HG02884 (cell line): Measurements from ENCODE around the gene CYSRT1.
A peak's percentile ranks its signal among the peaks of the same experiment; 100 is the strongest.

ENCODE experiments used
- ATAC-seq: cut with Tn5 transposase; IDR thresholded peaks from one replicate; pipeline ENCODE4 v1.9.1; 2021; ENCODE audit warnings: mild to moderate bottlenecking, moderate library complexity; ENCODE audit not compliant: unreplicated experiment

Gene CYSRT1

DNA sequence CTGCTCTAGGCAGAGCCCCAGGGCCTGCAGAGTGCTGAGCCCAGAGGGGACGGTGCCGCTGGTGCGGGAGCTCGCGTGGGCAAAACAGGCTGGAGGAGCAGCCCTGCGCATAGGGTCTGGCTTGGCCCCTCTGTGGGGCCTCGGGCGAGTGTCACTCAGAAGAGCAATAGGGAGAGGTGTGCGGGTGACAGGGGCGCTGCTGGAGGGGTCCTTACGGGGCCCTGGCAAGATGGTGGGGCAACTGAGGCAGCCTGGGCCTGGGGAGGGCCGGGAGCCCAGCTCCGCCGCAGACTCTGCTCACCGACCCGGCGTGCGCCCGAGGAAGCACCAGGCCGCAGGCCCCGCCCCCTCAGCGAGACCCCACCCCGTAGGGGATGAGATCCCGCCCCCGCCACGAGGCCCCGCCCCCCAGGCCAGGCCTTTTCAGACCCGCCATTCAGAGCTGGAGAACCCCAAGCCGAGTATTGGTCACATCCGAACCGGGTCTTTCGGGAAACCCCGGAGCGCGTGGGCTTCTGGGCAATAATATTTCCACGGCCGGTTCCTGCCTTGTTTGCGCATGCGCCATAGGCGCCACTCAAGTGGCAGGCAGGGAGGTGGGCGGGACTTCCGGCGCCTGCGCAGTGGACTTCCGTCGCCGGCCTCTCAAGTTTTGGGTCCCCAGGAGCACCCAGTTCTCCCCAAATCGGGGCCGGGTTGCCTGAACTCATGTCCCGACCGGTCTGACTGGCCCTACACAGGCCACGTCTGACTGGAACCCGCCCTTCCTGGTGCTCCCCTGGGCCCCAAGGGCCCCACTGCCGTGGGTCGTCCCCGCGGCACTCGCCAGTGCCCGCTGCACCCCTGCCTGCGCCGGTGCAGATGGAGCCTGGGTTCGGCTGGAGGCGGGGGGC, 1.6 kb upstream of the CYSRT1 start:
- ATAC-seq: peak; percentile 70

DNA sequence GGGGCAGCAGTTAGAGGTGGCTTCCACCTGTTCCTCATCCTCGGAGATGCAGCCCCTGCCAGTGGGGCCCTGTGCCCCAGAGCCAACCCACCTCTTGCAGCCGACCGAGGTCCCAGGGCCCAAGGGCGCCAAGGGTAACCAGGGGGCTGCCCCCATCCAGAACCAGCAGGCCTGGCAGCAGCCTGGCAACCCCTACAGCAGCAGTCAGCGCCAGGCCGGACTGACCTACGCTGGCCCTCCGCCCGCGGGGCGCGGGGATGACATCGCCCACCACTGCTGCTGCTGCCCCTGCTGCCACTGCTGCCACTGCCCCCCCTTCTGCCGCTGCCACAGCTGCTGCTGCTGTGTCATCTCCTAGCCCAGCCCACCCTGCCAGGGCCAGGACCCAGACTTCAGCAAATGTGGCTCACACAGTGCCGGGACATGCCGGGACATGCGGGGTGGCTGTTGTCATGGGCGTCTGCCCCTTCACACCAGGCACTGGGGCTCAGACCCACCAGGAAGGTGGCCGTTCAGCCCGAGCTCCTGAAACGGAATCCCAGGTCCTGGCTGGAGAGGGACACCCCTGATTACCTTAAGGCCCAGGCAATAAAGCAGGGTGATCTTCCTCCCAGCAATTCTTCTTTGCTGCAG, 841 bp downstream of the CYSRT1 start:
- no peak for ATAC-seq

DNA sequence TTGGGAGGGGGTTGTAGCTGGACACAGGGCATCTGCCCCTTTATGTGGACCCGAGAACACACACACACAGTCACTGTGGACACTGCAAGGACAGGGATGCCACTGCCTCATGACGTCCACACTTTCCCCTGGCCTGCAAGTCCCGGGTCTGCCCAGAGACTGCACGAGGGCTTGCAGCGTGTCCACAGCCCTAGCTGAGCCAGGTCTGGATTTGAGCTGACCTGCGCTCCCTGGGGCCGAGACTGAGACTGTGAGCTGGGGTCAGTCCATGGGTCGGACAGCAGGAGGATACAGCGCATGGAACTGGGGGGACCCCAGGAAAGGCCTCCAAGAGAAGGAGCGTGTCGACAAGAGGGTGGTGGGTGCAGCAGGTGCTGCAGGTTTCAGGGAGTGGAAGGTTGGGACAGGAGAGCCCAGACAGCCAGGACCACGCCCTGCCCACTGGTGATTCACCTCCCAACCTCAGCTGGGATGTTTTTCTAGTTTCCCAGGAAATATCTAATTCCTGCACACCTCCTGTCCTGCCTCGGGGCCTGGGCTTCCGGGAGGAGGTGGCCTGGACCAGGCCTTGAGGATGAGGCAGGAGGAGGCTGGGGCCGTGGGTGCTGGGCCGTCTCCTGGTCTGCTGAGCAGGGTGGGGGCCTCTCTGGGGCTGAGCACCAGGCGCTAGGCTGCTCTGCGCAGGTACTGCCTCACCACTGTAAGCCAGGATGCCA, 1.5 kb downstream of the CYSRT1 start:
- no peak for ATAC-seq

DNA sequence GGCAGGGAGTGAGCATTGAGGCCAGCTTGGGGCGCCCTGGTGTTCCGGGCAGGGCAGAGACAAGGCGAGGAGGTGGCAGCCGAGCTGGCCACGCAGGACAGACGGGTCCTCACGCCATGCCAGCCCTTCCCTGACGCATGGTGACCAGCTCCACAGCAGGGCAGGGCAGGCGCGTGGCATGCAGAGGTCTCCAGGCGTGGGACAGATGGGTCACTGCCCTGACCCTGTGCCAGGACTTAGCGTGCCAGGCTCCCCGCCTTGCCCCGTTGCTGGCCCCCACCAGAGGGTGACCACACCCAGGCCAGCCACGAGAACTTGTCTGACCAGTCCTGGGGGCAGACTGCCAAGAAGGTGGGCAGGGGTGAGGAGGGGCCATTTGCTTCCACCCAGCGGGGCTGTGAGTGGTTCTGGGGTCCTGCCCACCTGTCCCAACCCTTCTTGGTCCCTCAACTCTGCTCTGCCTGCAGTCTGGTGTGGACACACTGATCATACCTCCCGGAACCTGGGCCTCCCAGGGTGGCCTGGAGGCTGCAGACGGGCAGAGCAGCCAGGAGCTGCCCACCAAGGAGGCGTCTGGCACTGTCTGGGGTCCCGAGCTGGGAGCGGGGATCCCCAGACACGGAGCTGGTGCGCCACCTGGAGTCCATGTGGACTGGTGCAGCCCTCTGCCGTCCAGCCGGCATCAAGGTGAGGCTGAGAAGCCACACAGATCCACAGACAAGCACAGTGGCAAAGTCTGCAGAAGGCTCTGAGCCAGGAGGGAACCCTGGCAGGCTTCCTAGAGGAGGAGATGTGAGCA, 2.3 kb downstream of the CYSRT1 start, which contains the start of gene RNF224:
RNF224 (plus strand) TSS at position 449 of the 799 bp plus-strand sequence. CDS start 834 bp downstream, outside the sequence.
- no peak for ATAC-seq

DNA sequence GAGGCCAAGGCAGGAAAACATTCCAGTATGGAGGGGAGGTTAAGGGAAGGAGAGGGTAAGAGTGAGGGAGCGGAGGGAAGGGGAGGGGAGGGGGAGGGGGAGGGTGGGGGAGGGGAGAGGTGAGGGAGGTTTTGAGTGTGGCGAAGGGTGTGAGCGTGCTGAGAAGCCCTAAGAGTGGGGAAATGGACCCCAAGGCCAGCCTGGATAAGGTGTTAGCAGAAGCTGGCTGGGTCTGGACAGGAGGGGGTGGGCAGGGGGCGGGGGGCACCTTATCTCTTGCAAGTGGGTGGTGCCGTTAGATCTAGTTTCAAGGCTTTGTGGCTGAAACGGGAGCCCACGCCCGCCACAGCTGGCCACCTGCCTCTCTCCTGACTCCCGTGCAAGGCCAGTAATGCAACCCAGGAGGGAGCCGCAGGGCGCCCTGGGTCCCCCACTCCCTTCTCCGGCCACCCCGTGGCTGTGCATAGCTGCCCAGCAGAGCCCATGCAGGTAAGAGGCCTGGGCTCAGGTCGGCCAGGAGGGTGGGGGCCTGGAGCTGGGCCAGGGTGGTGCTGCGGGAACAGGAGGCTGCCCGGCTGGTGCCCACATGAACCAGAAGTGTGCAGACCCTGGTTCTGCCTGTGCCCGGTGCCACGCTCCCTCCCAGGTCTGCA, 3.0 kb downstream of the CYSRT1 start:
- no peak for ATAC-seq

DNA sequence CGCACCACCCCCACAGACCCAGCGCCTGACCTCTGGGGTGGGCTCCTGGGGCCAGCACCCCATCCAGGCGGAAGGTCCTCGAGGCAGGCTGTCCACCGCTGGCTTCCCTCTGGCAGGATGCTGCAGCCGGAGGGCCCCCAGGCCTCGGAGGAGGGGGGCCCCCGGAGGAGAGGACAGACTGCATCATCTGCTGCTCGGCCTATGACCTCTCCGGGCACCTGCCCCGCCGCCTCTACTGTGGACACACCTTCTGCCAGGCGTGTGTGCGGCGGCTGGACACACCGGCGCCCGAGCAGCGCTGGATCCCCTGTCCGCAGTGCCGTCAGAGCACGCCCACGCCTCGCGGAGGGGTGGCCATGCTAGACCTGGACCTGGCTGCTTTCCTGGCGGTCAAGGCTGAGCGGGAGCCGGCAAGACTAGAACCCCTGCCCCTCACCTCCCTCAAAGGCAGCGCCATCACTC, 3.6 kb downstream of the CYSRT1 start:
- ATAC-seq: no peak

DNA sequence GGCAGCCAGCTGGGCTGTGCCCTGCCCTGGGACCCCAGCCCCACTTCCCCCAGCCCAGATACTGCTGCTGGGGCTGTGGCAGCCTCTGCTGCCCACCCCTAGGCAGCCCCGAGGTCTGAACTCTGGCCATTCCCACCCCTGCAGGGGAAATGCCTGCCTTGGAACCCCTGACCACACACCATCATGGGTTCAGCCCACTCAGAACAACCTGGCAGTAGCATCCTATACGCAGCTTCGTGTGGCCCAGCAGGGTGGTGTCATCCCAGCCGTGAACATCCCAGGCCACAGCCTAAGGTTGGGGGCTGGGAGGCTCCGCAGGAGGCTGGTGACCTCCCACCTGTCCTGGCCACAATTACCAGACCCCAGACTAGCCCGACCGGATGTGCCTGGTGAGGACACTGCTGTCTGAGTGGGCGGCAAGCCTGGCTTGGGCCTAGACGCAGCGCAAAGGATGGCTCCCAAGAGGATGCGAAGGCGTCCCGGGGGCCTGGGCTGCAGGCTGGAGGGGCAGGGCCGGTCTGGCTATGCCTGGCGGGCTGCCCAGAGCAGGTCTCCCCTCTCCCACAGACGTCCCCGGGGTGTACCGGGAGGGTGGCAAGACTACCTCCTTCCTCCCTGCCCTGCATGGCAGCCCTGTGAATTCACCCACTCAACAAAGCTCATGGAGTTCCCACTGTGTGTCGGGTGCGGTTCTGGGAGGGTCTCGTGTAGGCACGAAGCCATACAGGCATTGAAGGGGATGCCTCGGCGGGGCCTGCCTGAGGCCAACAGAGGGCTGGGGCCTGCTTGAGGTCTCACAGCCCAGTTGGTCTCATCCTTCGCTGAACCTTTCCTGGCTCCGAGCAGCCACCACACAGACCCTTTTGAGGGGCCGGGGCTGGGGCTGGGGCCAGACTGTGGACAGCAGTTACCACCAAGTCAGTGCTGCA, 4.3 kb downstream of the CYSRT1 start:
- no peak for ATAC-seq

DNA sequence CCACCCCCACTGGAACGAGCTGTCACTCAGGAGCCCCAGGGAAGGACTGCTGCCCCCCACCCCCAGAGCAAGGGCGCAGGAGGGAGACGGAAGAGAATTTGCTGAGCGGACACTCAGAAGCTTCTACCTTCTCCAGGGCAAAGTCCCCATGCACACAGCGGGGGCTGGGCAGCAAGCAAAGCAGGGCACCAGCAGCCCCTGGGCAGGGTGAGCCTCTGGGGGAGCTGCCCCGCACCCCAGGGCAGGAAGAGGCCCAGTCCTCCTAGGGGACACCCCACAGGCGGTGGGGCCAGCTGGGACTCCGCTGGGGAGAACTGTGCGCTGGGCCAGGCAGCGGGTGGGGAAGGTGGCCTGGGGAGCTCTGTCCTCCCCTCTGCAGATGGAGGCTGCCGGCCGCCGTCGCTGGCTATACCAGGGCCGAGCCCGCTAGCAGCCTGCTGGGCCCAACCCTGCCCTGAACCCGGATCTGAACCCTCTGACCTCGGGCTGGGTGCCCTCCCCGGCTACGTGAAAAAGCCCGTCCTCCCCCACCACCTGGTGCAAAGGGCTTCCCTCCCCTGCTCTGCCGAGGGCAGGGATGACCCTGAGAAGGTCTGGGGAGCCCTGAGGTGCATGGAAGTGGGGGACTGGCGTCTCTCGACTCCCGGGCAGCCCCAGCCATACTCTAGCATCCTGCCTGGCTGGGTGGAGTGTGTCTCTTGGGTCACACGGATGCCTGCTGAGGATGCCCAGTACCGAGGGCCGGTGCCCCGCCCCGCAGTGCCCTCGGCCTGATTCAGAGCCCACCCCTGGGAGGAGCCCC, 5.1 kb downstream of the CYSRT1 start:
- no peak for ATAC-seq

DNA sequence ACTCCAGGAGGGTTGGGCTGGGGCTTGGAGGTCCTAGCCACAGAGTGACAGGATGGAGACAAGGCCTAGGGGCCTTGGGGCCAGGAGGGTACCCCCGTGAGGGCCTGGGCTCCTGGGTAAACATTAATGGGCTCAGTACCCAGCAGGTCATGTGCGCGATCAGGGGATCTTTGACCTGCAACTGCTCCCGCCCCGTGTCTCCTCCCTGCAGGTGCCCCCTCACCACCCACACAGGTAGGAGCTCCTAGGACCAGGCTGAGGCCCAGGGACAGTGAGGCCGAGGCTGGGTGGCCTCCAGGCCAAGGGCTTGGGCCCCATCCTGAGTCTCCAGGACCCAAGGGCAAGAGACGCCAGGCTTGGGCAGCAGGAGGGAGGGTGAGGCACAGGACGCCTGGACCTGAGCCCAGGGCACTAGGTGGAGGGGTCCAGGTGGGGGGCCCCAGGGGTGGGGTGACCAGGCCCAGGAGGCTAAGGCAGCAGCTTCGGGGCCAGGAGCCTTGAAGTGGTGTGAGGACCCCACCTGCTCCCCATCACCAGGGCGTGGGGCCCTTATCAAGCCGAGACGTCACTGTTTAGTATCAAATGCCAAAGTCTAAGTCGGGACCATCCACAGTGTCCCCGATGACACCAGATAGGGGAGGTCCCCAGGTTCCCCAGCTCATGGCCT, 5.9 kb downstream of the CYSRT1 start, which contains the start of gene SLC34A3:
SLC34A3 (plus strand) TSS at position 197 of the 667 bp plus-strand sequence. CDS start 802 bp downstream, outside the sequence.
- no peak for ATAC-seq

DNA sequence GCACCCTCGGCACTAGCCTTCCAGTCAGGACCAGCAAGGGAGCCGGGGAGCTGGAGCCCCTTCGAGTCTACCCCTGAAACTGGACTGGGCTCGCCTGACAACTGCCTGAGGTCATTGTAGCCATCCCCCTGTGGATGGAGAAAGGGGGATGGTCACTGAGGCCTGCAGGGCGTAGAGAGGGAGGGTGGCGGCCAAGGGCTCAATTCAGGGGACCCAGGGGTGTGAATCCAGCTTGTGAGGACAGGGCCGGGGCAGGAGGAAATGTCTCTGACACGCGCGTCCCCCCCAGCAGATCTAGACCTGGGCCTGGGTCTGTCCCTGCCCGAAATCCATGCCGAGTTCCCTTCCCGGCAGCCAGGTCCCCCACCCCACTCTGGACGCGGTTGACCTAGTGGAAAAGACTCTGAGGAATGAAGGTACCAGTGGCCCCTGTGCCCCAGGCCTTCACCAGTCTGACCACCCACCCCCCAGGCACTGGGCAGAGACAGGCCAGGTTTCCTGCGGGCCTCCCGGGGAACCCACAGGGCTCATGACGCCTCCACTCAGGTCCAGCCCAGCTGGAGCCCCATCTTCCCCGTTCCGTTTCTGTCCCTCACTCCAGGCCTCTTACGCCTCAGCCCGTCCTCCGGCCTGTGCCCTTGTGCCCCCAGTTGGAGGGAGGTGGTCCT, 6.5 kb downstream of the CYSRT1 start:
- no peak for ATAC-seq

DNA sequence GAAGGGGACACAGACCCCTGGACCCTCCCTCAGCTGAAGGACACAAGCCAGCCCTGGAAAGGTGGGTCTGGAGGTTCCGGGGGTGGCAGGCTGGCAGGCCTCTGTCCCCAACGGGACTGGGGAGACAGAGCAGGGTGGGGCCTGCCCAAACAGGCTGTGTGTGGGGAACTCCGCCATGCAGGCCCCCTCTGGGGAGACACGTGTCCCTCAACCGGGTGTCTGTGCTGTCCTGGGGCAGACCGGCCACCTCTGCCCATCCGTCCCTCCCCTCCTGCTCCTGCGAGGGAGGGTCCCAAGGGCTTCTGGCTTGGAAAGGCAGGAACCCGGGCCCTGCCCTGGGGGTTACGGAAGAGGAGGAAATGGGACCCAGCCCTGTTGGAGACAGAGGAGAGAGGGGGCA, 7.1 kb downstream of the CYSRT1 start:
- ATAC-seq: no peak

DNA sequence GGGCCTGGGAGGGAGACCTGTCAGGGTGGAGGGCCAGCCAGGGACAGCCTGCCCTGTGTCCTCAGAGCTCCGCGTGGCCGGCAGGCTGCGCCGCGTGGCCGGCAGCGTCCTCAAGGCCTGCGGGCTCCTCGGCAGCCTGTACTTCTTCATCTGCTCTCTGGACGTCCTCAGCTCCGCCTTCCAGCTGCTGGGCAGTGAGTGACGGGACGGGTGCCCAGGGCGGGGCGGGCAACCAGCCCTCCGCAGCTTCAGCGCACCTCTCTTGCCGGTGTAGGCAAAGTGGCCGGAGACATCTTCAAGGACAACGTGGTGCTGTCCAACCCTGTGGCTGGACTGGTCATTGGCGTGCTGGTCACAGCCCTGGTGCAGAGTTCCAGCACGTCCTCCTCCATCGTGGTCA, 7.5 kb downstream of the CYSRT1 start:
- ATAC-seq: no peak

DNA sequence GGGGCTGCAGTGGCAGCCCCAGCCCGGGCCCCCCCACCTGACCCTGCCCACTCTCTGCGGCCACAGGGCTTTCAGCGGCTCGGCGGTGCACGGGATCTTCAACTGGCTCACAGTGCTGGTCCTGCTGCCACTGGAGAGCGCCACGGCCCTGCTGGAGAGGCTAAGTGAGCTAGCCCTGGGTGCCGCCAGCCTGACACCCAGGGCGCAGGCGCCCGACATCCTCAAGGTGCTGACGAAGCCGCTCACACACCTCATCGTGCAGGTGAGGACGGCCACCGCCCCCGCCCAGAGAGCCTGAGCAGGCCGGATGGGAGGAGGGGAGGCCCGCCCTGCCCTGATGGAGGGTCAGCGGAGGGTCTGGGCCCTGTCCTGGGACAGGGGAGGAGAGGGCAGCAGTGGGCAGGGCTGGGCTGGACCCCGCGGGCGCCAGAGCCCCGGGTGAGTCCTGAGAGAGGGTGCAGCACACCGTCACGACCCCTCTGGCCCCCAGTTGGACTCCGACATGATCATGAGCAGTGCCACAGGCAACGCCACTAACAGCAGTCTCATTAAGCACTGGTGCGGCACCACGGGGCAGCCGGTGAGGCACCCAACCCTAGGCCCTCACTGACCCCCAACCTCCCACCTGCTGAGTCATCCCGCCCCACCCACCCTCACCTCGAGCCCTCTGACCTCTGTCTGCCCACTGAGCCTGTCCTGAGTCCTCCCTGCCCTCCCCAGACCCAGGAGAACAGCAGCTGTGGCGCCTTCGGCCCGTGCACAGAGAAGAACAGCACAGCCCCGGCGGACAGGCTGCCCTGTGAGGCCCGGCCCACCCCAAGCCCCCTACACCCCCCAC, 8.4 kb downstream of the CYSRT1 start:
- ATAC-seq: no peak

DNA sequence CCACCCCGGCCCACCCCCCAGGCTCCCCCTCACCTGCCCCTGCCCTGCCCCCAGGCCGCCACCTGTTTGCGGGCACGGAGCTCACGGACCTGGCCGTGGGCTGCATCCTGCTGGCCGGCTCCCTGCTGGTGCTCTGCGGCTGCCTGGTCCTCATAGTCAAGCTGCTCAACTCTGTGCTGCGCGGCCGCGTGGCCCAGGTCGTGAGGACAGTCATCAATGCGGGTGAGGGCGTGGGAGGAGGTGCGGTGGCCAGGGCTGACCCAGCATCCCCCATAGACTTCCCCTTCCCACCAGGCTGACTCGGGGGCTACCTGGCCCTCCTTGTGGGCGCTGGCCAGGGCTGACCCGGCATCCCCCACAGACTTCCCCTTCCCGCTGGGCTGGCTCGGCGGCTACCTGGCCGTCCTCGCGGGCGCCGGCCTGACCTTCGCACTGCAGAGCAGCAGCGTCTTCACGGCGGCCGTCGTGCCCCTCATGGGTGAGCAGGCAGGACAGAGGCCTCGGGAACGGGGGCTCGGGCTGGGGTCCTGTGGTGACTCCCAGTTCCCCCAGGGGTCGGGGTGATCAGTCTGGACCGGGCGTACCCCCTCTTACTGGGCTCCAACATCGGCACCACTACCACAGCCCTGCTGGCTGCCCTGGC, 9.2 kb downstream of the CYSRT1 start:
- ATAC-seq: no peak

DNA sequence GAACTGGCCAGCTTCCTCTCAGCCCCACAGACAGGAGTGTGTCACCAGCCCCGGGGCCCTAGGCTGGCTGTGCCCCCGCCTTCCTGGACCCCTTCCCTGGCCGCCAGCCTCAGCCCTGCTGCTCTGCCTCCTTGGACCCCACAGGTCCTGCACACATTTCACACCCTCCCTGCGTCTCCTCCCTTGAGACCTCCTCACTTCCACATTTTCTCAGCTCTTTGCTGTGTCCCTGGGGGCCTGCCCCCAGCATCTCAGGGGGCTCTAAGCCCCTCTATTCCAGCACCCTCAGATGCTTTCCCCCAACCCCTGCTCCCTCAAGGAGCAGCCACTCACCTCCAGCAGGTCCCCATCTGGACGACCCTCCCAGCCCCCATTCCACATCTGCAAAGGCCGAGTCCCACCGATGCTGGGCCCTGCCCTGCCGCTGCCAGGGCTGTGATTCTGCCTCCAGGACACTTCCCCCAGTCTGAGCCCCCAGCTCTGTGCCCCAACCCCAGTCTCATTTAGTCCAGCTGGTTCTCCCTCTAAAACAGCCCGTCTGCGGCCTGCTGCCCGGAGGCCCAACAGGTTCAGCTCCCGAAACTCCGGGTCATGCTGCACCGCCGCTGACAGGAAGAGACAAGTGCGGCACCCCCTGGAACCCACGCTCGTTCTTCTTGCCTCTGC, 9.9 kb downstream of the CYSRT1 start:
- ATAC-seq: no peak
